Right ventricle myocardium inferior (tissue), 1 donor: ENCODE data around the gene SHROOM4. TPM values are rescaled to one million over a fixed set of nuclear protein-coding genes. Genes with fewer than 3 reads are reported as not detected.

ENCODE experiments used
- ATAC-seq: fragments of 200-7000 bp; cut with Tn5 transposase; one replicate; pipeline ENCODE4 v1.9.1; 2020; ENCODE audit warnings: mild to moderate bottlenecking, moderate library complexity
- DNase-seq: peaks from one replicate; pipeline ENCODE4 v3.0.0; 2021; ENCODE audit errors: missing footprints
- intact Hi-C: fragments of 100-400 bp; cut with DNase I; formaldehyde crosslinking; loops from one replicate; pipeline ENCODE4 v1.11.0; 2022
- total RNA-seq: library from RNA; stranded (reverse); fragmentation: NEBNext Ultra II Directional; extraction: Animal tissue kit (Norgen Biotek cat#: 25700); gene quantifications from one replicate; pipeline ENCODE4 v1.2.1, GENCODE V29; 2021
- donor health status: DM: no; HTN: yes; CAD: no; lungs with severe emphysema.

SHROOM4 gene
- total RNA-seq, 1 donor from 2014 or later = 10.8 TPM

DNA sequence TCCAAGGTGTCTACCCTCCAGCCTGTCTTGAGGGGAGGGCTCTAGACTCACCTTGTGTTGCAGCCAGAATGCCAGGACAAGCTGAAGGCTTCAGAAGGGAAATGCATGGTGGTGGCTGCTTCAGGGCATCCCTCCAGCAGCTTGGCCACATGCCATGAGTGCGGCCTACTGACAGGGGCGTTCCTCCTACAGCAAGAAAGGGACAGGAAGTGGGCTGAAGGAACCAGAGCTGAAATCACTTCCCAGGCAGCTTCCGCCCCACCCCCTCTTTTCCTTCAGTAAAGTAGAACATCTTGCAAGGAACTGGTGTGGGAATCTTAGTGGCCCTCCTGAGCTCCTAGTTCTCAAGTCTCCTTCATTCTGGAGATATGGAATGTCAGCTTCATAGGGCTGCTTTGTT, 175.9 kb downstream of the SHROOM4 start:
- ATAC-seq (no peak), DNase-seq (peak; percentile 60)
- intact Hi-C loops = no loop called here

DNA sequence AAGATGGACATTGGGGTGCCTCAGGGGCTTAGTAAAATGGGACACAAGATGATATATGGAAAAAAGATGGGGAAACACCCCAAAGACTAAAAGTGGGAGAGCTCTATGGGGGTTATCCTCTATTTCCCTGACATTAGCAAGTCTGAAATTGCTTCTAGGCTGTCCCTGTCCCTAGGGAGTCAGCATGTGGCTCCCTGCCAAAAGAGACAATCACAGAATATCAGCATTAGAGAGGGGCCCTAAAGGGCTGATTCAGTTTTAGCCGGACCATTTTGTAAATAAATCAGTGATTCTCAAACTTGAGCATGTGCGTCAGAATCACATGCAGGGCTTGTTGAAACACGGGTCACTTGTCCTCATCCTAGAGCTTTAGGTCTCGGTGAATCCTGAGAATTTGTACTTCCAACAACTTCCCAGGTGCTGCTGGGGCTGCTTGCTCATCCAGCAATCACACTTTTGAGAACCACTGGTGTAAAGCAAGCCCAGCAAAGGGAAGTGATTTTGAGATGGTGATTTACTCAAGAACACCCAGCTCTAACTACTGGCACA, 178.1 kb downstream of the SHROOM4 start:
- no peak for DNase-seq
- ATAC-seq = no peak
- intact Hi-C loops = no loop called here

DNA sequence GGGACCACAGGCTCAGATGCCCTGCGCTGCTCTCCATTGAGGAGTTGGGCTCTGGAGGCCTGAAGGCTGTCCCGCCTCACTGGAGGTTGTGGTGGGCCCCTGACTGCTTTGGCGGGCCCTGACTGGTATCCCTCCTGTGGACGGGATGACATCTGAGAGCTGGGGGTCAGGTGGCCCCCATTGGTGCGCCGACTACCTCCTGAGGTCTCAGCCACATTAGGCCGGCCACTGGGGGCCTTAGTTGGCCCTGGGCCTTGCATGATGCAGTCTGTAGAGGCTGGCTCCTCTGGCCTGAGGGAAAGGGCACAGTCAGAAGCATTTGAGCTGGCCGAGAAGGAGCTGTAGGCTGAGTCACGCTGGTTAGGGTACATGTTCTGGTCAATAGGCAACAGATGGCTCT, 178.8 kb downstream of the SHROOM4 start:
- ATAC-seq = no peak
- DNase-seq = no peak
- intact Hi-C loops = no loop called here

DNA sequence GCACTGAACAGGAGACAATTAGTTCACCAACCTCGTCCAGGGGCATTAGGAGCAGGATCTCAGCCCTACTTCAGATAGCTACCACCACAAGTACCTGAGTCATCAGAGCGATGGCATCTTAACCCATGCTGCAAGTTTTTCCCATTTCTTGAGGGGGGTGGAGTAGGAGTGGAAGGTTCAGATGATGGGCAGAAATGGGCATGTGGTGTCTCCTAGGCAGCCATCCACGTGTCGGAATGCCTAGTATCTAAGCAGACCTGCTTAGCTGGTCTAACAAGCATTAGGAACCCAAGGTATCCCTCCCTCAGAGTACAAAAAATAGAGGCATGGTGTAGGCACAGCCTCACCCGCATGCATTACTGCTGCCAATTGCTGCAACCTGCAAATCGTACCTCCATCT, 184.2 kb downstream of the SHROOM4 start:
- no peak for ATAC-seq
- intact Hi-C loops = no loop called here
- DNase-seq = no peak

DNA sequence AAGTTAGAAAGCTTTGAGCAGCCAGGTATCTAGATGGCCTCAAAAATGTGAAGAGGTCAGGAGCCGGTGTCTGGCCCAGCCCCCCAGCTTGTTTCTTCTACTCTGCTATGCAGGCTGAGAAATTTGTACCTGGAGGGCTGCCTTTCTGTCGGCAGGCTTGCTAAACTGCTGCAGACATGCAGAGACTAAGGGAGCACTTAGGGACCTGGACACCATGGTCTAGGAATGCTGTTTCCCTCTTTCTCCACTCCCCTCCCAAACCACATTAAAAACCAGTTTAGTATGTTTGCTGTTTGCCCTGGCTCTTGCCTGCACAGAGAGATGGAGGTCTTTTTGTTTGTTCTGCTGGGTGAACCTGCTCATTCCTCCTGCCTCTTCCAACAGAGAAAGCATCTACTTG, 186.3 kb downstream of the SHROOM4 start:
- DNase-seq (no peak), ATAC-seq (no peak)
- intact Hi-C loops = no loop called here

DNA sequence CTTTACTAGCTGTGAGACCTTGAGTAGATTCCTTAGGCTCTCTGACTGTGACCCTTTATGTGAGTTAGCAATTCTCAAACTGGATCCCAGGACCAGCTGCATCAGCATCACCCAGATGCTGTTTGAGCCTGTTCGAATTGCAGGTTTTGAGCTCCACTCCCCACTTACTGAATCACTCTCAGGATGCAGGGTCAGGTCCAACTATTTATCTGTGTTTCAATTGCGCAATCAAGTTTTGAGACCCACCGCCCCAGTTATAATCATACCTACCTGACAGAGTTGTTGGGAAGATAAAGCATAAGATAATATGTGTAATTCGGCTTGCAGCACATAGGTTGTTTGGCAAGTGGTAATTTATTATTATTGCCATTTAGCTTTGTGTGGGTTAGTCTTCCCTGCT, 187.6 kb downstream of the SHROOM4 start:
- ATAC-seq = no peak
- DNase-seq = no peak
- intact Hi-C loops = no loop called here

DNA sequence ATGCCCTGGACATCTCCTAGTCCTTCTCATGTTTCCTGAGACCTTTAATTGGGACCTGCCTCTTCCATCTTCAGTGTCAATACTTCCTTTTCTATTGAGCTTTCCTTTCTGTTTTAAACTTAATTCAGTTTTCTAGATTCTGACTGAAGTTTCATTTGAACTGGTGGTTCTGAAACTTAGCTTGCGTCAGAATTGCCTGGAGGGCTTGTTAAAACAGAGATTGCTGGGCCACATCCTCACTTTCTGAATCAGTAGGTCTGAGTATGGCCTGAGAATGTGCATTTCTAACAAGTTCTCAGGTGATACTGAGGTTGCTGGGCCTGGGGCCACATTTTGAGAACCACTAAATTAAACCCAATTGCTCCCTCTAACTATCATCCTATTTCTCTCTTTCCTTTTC, 191.2 kb downstream of the SHROOM4 start:
- DNase-seq = no peak
- intact Hi-C loops = no loop called here
- ATAC-seq = no peak

DNA sequence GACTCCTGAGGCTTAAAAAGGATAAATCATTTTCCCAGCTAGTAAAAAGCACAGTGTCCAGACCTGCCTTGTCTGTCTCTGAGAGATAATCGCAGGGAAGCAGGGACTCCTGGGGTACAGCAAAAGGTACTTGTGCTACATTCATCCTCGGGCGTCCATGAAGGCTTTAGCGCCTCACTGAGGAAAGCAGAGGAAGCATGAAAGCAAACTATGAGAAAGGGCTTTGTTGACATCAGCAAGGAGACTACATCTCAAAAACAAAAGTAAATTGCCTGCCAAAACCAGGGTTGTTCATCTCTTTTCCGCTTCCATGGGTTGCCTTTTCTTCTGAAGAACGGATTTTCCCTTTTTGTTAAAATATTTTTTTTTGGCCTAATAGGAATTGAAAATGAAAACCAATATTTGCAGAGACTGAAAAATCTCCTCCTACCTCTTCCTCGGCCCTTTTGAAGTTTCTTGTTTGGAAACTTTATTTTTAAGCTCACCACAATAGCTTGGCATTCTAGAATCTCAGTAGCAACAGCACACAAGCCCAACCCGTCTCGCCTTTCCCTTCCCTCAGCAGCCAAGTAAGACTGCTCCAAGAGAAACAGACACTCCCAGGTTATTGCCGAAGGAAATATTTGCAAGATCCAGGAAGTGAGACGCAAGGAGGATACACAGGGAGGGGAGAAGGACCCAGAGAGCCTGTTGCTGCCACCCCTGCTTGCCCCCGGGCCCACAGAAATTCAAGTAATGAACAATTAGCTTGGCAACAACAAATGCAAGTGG, 195.0 kb downstream of the SHROOM4 start:
- intact Hi-C loops = no loop called here
- ATAC-seq (no peak), DNase-seq (no peak)

DNA sequence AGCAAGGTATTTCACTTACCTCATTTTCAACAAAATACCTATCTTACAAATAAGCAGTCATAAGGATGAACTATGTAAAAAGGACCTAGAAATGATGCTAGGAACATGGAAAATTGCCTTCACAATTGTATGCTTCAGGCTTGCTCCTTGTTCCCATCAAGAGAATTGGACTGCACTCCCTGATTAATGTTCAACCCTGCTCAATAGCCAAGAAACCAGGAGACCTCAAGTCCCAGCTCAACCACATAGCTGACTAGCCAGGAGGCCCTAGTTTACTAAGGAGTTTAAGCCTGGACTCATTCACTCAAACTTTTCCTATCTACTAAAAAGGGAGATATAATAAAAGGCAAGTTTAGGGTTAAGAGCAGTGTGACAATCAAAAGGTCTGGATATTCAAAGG, 196.8 kb downstream of the SHROOM4 start:
- DNase-seq (no peak), ATAC-seq (no peak)
- intact Hi-C loops = no loop called here

DNA sequence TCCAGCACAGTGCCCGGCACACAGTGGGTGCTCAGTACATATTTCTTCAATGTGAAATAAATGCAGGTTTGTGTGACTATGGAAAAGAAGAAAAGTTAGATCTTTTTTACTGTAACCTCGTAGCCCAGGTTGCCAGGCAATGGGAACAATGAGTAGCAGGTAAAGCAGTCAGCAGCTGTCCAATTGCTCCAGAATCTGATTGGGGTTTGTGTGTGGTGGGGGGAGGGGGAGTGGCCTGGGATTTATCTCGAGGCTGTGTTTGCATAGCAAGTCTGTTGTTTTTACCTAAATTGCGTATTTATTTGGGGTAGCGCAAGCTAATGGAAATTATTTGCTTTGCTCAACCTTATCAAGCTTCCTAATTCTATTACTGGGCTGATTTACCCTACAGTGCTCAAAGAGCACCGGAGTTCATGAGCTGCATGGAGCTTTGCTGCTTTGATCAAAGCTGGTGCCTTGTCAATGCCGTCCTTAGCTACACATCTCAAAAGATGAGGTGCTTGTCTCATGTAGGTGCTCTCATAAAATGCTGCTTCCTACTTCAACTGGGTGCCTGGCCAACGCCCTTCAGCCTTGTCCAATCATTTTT, 198.3 kb downstream of the SHROOM4 start:
- ATAC-seq (no peak), DNase-seq (no peak)
- intact Hi-C loops = no loop called here

DNA sequence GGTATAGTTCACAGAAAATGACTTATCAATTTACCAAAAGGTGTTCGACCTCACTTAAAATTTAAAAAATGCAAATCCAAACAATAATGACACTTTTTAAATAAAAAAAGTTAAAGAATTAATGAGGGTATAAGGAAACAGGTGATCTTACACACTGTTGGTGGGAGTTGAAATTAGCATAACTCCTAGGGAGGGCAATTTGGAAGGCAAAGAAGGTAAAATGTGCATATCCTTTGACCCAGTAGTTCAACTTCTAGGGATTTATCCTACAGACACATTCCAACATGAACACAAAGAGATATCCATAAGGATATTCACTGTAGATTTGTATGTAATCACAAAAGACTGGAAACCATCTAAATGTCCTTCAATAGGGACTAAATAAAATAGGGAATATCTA, 199.5 kb downstream of the SHROOM4 start:
- DNase-seq (no peak), ATAC-seq (no peak)
- intact Hi-C loops = no loop called here

DNA sequence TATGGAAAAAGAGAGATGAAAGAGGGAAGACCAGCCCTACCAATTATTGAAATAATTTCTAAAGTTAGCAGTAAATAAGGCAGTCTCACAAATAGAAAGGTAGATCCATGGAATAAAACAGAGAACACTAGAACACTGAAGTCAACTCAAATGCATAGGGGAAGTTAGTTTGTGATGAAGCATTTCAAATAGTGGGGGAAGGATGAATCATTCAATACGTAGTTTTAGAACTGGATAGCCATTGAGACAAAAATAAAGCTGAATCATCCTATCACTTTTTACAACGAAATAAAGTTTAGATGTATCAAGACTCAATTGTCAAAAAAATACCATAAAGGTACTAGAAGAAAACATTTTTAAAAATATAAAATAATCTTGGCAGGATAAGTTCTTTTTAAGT, 200.1 kb downstream of the SHROOM4 start:
- ATAC-seq (no peak), DNase-seq (no peak)
- intact Hi-C loops = no loop called here

DNA sequence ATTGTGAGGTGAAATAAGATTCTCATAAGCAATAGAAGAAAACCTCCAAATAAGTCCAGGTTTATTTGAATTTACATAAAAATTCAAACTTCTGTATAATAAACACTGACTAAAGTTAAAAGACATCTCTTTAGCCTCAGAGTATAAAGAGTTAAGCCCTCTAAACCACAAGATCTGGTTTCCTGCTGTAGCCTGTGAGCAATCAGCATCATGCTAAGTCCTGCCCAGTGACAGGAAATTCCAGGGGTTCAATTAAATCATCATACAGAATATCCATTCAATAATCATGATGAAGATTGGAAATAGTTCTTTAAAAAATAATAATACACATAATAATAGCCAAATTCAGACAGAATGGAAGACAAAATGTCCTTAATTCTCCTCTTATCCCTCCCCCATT, 204.2 kb downstream of the SHROOM4 start:
- ATAC-seq (no peak), DNase-seq (no peak)
- intact Hi-C loops = no loop called here

DNA sequence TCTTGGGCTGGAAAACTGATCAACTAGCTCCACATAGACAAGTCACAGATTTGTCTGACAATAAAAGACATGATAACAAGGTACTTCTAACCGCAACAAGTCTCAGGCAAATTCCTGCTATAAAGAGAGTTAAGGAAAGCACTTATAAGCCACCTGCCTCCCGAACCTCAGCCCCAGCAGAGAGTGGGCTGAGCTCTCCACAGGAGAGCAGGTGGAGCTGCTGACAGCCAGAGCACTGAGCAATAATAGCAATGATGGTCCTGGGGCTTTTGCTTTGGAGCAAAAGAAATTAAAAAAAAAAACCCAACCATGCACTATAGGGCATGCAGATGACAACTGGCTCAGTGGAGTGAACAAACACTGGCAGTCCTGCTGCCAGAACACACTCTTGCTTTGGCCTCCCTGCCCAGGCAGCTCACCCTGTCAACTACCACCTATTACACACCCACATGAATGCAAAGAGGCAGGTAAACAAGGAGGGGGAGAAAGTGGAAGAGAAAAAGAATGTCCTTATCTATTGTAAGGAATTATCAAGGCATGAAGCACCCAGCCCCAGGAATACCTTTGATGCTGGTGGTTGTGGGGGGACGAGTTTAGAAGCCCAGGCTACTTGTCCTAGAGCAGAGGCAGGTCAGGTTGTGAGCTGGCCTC, 207.6 kb downstream of the SHROOM4 start:
- DNase-seq (no peak), ATAC-seq (no peak)
- intact Hi-C loops = no loop called here

DNA sequence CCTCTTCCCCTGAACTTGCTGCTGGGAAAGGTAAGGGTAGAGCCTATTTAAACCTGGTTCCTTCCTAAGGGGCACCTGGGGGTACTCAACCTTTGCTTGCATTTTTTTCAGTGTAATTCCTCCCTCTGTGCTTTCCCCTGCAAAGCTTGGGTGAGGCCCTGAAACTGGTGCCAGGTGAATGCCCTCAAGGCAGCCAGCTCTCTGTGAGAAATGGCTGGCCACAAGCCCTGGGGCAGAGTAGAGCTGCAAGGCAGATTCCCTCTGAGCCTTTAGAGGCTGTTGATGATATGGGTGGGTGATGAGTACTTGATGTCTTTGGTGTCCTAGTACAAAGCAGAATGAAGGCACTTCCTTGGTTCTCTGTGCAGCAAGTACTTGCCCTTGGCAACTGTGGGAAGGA, 217.9 kb downstream of the SHROOM4 start:
- intact Hi-C loops = no loop called here
- no peak for ATAC-seq
- no peak for DNase-seq

DNA sequence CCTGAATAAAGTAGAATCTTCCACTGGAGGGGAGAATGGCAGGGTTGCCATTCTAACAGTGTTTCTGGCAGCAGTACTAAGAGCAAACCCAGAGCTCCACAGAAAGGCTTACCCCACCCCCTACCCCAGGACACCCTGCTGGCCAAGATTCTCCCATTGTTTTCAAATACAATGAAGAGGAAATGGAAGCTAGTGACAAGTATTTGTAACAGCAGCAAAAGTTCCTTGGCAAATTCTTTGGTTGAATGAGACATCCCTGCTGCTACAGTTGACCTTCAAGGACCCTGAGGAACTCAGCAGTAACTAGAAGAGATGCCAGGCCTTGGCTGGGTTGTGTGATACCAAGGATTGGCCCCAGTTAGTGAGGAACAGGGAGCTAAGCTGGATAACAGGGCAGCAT, 219.2 kb downstream of the SHROOM4 start:
- DNase-seq = no peak
- ATAC-seq = no peak
- intact Hi-C loops = no loop called here

DNA sequence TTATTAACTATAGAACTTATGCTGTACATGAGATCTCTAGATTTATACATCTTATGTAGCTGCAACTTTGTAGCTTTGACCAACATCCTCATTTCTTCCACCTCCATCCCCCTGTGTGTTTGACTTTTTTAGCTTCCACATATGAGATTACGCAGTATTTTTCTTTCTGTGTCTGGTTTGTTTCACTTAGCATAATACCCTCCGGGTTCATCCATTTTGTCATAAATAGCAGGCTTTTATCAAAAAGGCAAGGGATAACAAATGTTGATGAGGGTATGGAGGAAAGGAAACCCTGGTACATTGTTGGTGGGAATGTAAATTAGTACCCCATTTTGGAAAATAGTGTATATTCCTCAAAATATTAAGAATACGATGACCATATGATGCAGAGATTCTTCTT, 227.0 kb downstream of the SHROOM4 start:
- ATAC-seq = no peak
- DNase-seq = no peak
- intact Hi-C loops = loop anchor here (10.0 kb wide), 1 partner anchor 492 kb away; no protein-coding TSS in a partner anchor

DNA sequence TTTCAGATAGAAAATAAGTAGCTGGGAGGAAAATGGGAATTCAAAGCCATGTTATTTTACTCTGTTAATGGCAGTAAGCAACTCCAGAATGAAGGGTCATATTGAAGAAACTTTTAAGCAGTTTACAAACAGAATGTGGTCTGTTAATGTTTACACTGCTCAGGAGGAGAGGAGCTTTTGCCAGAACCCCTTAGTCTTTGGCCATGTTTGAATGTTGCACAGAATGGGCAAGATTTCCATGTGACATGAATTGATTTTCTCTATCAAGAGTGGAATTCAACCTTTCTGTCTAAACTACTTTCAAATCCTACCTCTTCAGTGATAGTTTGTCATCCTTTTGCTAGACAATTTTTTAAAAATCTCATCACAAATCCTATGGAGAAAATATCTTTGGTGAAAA, 227.6 kb downstream of the SHROOM4 start:
- intact Hi-C loops = loop anchor here (10.0 kb wide), 1 partner anchor 492 kb away; no protein-coding TSS in a partner anchor
- DNase-seq (no peak), ATAC-seq (no peak)

DNA sequence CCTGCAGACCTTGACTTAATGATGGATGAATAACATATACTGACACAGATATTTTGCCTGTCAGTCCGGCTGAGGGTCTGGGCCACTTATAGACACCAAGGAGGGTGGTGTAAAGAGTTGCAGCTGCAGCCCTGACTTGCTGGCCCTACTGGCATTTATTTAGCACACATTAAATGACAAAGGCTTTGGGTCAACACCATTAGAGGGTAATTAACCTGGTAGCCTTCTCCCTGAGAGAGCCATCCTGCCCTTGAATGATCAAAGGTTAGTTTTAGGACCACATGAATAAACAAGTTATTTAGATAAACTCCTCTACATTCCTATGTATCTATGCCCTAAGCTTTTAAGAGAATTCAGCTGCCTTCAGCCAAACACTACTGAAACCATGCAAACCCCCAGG, 232.6 kb downstream of the SHROOM4 start:
- no peak for ATAC-seq
- intact Hi-C loops = loop anchor here (5.0 to 10.0 kb wide), 2 partner anchors 101 to 487 kb away; no protein-coding TSS in a partner anchor
- no peak for DNase-seq

DNA sequence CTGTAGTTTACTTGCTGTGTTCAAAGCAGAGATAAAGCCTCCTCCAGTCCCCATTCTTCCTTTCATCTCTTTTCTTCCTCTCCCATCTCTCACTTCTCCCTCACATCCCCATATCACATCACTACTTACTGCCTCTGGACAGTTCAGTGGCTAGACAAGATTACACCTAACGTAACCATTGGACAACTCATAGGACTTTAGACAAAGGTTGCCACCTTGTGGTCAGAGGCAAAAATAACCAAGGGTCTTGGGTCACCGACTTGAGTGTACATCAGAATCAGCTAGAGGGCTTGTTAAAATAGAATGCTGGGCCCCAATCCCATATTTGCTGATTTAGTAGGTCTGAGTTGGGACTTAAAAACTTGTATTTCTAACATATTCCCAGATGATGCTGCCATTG, 234.0 kb downstream of the SHROOM4 start:
- intact Hi-C loops = loop anchor here (5.0 to 10.0 kb wide), 2 partner anchors 102 to 485 kb away; no protein-coding TSS in a partner anchor
- no peak for ATAC-seq
- DNase-seq = no peak
